ENCODE measurements around the gene DCUN1D2. TPM values are rescaled to one million over a fixed set of nuclear protein-coding genes. Genes with fewer than 3 reads are reported as not detected.

DCUN1D2 gene
- total RNA-seq, 2 donors from 2014 or later, result 35.8 to 44.7 TPM

GRCh38 chr13:113479179-113479578, 11.3 kb downstream of the DCUN1D2 start:
- WGBS, 2 experiments (ENCODE audit: insufficient coverage in 1 of 2, insufficient read length in 1 of 2), result 85 to 94% methylated on average over 2 to 4 of the region's 4 CpGs
- Histone ChIP-seq H3K9ac (ENCODE audit: extremely low read depth, low read length, poor library complexity, severe bottlenecking) (no peak overlapping the region), H3K4me3 (ENCODE audit: low read length) (no peak overlapping the region), H3K27ac (ENCODE audit: low read depth, low read length) (no peak overlapping the region), H3K36me3 (ENCODE audit: control insufficient read depth, insufficient read depth, low read length) (peaks cover 70% of the 10 kb centered on the region), H3K4me1 (ENCODE audit: control insufficient read depth, insufficient read depth, low read length) (no peaks in the 10 kb centered on the region), H3K9me3 (ENCODE audit: control insufficient read depth, low read length) (no peaks in the 10 kb centered on the region), H3K27me3 (ENCODE audit: control insufficient read depth, insufficient read depth, low read length, poor library complexity, severe bottlenecking) (no peaks in the 10 kb centered on the region)
- TF ChIP-seq, protein P1, sequence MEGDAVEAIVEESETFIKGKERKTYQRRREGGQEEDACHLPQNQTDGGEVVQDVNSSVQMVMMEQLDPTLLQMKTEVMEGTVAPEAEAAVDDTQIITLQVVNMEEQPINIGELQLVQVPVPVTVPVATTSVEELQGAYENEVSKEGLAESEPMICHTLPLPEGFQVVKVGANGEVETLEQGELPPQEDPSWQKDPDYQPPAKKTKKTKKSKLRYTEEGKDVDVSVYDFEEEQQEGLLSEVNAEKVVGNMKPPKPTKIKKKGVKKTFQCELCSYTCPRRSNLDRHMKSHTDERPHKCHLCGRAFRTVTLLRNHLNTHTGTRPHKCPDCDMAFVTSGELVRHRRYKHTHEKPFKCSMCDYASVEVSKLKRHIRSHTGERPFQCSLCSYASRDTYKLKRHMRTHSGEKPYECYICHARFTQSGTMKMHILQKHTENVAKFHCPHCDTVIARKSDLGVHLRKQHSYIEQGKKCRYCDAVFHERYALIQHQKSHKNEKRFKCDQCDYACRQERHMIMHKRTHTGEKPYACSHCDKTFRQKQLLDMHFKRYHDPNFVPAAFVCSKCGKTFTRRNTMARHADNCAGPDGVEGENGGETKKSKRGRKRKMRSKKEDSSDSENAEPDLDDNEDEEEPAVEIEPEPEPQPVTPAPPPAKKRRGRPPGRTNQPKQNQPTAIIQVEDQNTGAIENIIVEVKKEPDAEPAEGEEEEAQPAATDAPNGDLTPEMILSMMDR (conservative IDR thresholded peaks at IDR 0.05), result no peak
- Mint-ChIP-seq H3K9me3 (no peaks in the 10 kb centered on the region), H3K27me3 (ENCODE audit: insufficient read depth) (no peaks in the 10 kb centered on the region), H3K27ac (no peak overlapping the region), H3K4me1 (no peaks in the 10 kb centered on the region), H3K36me3 (ENCODE audit: low read depth) (peaks cover 69% of the 10 kb centered on the region), H3K4me3 (no peak overlapping the region)
- DNase-seq, result no peak

DNA sequence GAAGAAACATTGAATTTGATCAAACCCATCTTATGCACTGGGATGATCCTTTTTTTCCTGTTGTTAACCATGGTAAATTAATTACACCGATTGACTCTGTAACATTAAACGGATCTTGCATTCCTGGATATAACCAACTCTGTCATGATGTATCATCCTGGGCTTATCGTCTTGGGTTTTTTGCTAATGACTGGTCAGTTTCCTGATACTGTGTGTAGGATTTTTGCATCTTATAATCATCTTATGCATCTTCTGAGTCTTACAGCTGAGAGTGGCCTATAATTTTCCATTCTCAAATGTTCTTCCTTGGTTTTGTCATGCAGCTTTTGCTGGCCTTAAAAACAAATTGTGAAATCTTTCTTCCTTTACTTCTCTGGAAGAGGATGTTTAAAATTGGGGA, 12.8 kb downstream of the DCUN1D2 start:
- Mint-ChIP-seq H3K36me3 (ENCODE audit: low read depth) (peaks cover 68% of the 10 kb centered on the region), H3K27ac (no peak overlapping the region), H3K4me3 (no peak overlapping the region), H3K9me3 (no peaks in the 10 kb centered on the region), H3K27me3 (ENCODE audit: insufficient read depth) (no peaks in the 10 kb centered on the region), H3K4me1 (no peaks in the 10 kb centered on the region)
- Histone ChIP-seq H3K36me3 (ENCODE audit: control insufficient read depth, insufficient read depth, low read length) (peaks cover 78% of the 10 kb centered on the region), H3K27ac (ENCODE audit: low read depth, low read length) (no peak overlapping the region), H3K27me3 (ENCODE audit: control insufficient read depth, insufficient read depth, low read length, poor library complexity, severe bottlenecking) (no peaks in the 10 kb centered on the region), H3K9me3 (ENCODE audit: control insufficient read depth, low read length) (no peaks in the 10 kb centered on the region), H3K9ac (ENCODE audit: extremely low read depth, low read length, poor library complexity, severe bottlenecking) (no peak overlapping the region), H3K4me1 (ENCODE audit: control insufficient read depth, insufficient read depth, low read length) (no peaks in the 10 kb centered on the region), H3K4me3 (ENCODE audit: low read length) (no peak overlapping the region)
- TF ChIP-seq, protein P1 (conservative IDR thresholded peaks at IDR 0.05), result no peak
- DNase-seq, result peak; percentile 4
- 96 to 100% methylated on average over 2 to 3 of the region's 3 CpGs for WGBS, 2 experiments (ENCODE audit: insufficient coverage in 1 of 2, insufficient read length in 1 of 2)

GRCh38 chr13:113476811-113477210, 13.7 kb downstream of the DCUN1D2 start:
- H3K36me3 ChIP-seq (ENCODE audit: control insufficient read depth, insufficient read depth, low read length), result peaks cover 78% of the 10 kb centered on the region
- Mint-ChIP-seq H3K4me3 (no peak overlapping the region), H3K36me3 (ENCODE audit: low read depth) (peaks cover 72% of the 10 kb centered on the region), H3K4me1 (no peaks in the 10 kb centered on the region), H3K27me3 (ENCODE audit: insufficient read depth) (no peaks in the 10 kb centered on the region), H3K9me3 (no peaks in the 10 kb centered on the region), H3K27ac (no peak overlapping the region)
- H3K9ac ChIP-seq (ENCODE audit: extremely low read depth, low read length, poor library complexity, severe bottlenecking), result no peak overlapping the region
- no peak overlapping the region for H3K4me3 ChIP-seq (ENCODE audit: low read length)
- no peak overlapping the region for H3K27ac ChIP-seq (ENCODE audit: low read depth, low read length)
- H3K9me3 ChIP-seq (ENCODE audit: control insufficient read depth, low read length), result no peaks in the 10 kb centered on the region
- DNase-seq, result peak; percentile 4
- no peaks in the 10 kb centered on the region for H3K4me1 ChIP-seq (ENCODE audit: control insufficient read depth, insufficient read depth, low read length)
- no peaks in the 10 kb centered on the region for H3K27me3 ChIP-seq (ENCODE audit: control insufficient read depth, insufficient read depth, low read length, poor library complexity, severe bottlenecking)
- WGBS, 2 experiments (ENCODE audit: insufficient coverage in 1 of 2, insufficient read length in 1 of 2), result 83 to 90% methylated on average over 5 to 7 of the region's 7 CpGs
- TF ChIP-seq, protein P1 (conservative IDR thresholded peaks at IDR 0.05), result no peak
